Upper lobe of left lung (tissue), 4 donors: ENCODE measurements around the gene OPCML.

Experiments
- CTCF ChIP-seq, 6 experiments: fragments of 450-650 bp in 4 of 6; fragments of 200-600 bp in 2 of 6; sonication (generic) in 2 of 6; IDR thresholded peaks; one replicate each; pipeline ENCODE4 v1.5.1; 2016 to 2019; ENCODE audit warnings: antibody characterized with exemption in 6 of 6
- EP300 ChIP-seq, 4 donors: sonication (generic); formaldehyde crosslinking; IDR thresholded peaks; one replicate each; pipeline ENCODE4 v1.5.1; 2017; ENCODE audit warnings: antibody characterized with exemption in 4 of 4, control low read depth in 2 of 4
- POLR2A ChIP-seq, 4 donors: fragments of 450-650 bp; IDR thresholded peaks; one replicate each; pipeline ENCODE4 v1.5.1; 2016 to 2017; ENCODE audit warnings: antibody characterized with exemption in 4 of 4, mild to moderate bottlenecking in 2 of 4
- POLR2AphosphoS5 ChIP-seq, 2 donors: sonication (generic); formaldehyde crosslinking; IDR thresholded peaks; one replicate each; pipeline ENCODE4 v1.5.1; 2017; ENCODE audit warnings: antibody characterized with exemption in 2 of 2

DNA sequence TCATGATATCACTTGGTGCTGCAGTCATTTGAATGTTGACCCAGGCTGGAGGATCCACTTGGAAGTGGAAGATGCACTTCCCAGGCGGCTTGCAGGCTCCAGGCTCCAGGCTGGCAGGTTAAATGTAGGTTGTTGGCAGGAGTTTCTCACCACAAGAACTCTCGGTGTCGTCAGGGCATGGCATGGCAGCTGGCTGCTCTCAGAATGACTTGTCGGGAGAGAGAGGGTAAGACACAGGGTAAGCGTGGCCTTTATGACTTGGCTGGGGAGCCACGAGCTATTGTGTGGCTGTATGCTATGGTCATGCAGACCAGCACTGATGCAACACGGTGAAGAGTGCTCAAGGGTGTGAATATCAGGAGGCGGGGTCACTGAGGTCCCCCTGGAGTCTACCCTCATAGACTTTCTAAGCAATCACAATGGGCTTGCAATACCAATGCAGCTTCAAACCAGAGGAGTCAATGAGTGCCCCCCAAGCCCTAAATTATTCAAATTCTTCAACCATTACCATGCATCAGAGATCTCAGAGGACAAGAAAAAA lies 1027.7 kb downstream of the OPCML start:
- TF ChIP-seq POLR2AphosphoS5 (IDR thresholded peaks at IDR 0.05), result no peak
- TF ChIP-seq CTCF (IDR thresholded peaks at IDR 0.05), result no peak
- TF ChIP-seq EP300 (IDR thresholded peaks at IDR 0.05), result no peak
- TF ChIP-seq POLR2A (IDR thresholded peaks at IDR 0.05), result no peak
